Activated T-cell treated with anti-CD3 and anti-CD28 coated beads, Interleukin-2, amount 50 U/mL, for 72 hours (primary cell): ENCODE measurements around the gene RAET1G. TPM values are rescaled to one million over a fixed set of nuclear protein-coding genes. Genes with fewer than 3 reads are reported as not detected.

Source experiments
- total RNA-seq, 2 donors: library from RNA; stranded (reverse); gene quantifications; one replicate each; pipeline ENCODE4 v1.2.3, GENCODE V29; 2022

Gene RAET1G
- total RNA-seq, 2 donors from 2014 or later: not detected

Other genes starting within 250 kb of the RAET1G start
- gene LATS1, start 205.0 kb downstream of the RAET1G start, total RNA-seq: 10 to 100 TPM; 24.0 to 24.6 TPM
- gene NUP43, start 176.6 kb downstream of the RAET1G start, total RNA-seq: 10 to 100 TPM; 66.6 to 78.7 TPM
- gene PCMT1, start 173.4 kb downstream of the RAET1G start, total RNA-seq: 10 to 100 TPM; 83.5 to 86.2 TPM
- gene LRP11, start 58.8 kb downstream of the RAET1G start, total RNA-seq: 10 to 100 TPM in 1 of 2 donors, 1 to 10 TPM in 1; 6.0 to 10.6 TPM
- not detected for gene RAET1E, start 25.0 kb downstream of the RAET1G start, total RNA-seq
- gene ULBP2, start 18.9 kb upstream of the RAET1G start, total RNA-seq: 1 to 10 TPM in 1 of 2 donors, under 1 TPM in 1; 1.00 to 1.5 TPM
- 10 to 100 TPM in 1 of 2 donors, 1 to 10 TPM in 1; 9.4 to 12.4 TPM for gene ULBP1, start 40.8 kb upstream of the RAET1G start, total RNA-seq
- not detected for gene RAET1L, start 102.4 kb upstream of the RAET1G start, total RNA-seq
- 1 to 10 TPM; 1.1 TPM for gene ULBP3, start 146.0 kb upstream of the RAET1G start, total RNA-seq
- gene PPP1R14C, start 219.9 kb upstream of the RAET1G start, total RNA-seq: 1 to 10 TPM; 1.8 TPM